ENCODE measurements around the gene ANKRD23. TPM values are rescaled to one million over a fixed set of nuclear protein-coding genes. Genes with fewer than 3 reads are reported as not detected.

ANKRD23 gene
- total and polyA plus RNA-seq, 2 of the 8 experiments (the other 6 are each of a cell fraction or from before 2014, with no cell fraction given), result 3.4 to 3.5 TPM

- TF ChIP-seq CHD7 (IDR thresholded peaks at IDR 0.05; ENCODE audit: insufficient replicate concordance, low read length) (no peak), CBX5 (IDR thresholded peaks at IDR 0.05; ENCODE audit: low read depth, low read length) (no peak), E2F6 (IDR thresholded peaks at IDR 0.05) (no peak), POU5F1 (IDR thresholded peaks at IDR 0.05; ENCODE audit: low read depth, low read length) (no peak), KDM4A (IDR thresholded peaks at IDR 0.05; ENCODE audit: low read depth, low read length, severe bottlenecking) (no peak), RFX5 (IDR thresholded peaks at IDR 0.05; ENCODE audit: borderline replicate concordance, low read depth, low read length) (no peak), SIX5 (IDR thresholded peaks at IDR 0.05; ENCODE audit: low read depth, low read length) (no peak), HDAC6 (IDR thresholded peaks at IDR 0.05; ENCODE audit: low read depth, low read length) (no peak), MAFK (IDR thresholded peaks at IDR 0.05; ENCODE audit: low read depth, low read length) (no peak), ATF2 (IDR thresholded peaks at IDR 0.05; ENCODE audit: low read length) (no peak)
These were observed 38.8 kb downstream of the ANKRD23 start (continued) for GRCh38 chr2:96804986-96805385.

All from H1 (cell line).